Stomach (tissue), 9 donors: ENCODE results near the gene CAPZA1. TPM values are rescaled to one million over a fixed set of nuclear protein-coding genes. Genes with fewer than 3 reads are reported as not detected.

Source experiments
- DNase-seq, 2 donors: peaks; one replicate each; pipeline versions ENCODE4 v3.0.0 to v3.0.0-alpha.2; 2013 to 2019
- H3K27ac ChIP-seq, 5 donors: fragments of 200-600 bp in 4 of 5; sonication (generic) in 4 of 5; one replicate each; pipeline ENCODE4 v1.5.1; 2013 to 2019; ENCODE audit warnings: mild to moderate bottlenecking in 1 of 5, moderate library complexity in 1 of 5
- H3K27me3 ChIP-seq, 3 donors: fragments of 200-600 bp; sonication (generic); one replicate each; pipeline ENCODE4 v1.5.1; 2017 to 2019; ENCODE audit warnings: mixed run types in 1 of 3
- H3K36me3 ChIP-seq, 4 donors: fragments of 200-600 bp; sonication (generic); 1 replicate in 3 of 4; 2 replicates in 1 of 4; pipeline ENCODE4 v1.5.1; 2016 to 2019
- H3K4me1 ChIP-seq, 4 donors: fragments of 200-600 bp; sonication (generic); one replicate each; pipeline ENCODE4 v1.5.1; 2016 to 2019
- H3K4me3 ChIP-seq, 4 donors: fragments of 200-600 bp; sonication (generic) in 3 of 4; one replicate each; pipeline ENCODE4 v1.5.1; 2016 to 2019; ENCODE audit warnings: mild to moderate bottlenecking in 1 of 4
- H3K9me3 ChIP-seq, 4 donors: fragments of 200-600 bp; sonication (generic); one replicate each; pipeline ENCODE4 v1.5.1; 2016 to 2019
- EP300 ChIP-seq: sonication (generic); formaldehyde crosslinking; IDR thresholded peaks from one replicate; pipeline ENCODE4 v1.6.1; 2017; ENCODE audit warnings: antibody characterized with exemption
- POLR2A ChIP-seq, 4 donors: fragments of 450-650 bp; IDR thresholded peaks; one replicate each; pipeline ENCODE4 v1.6.1; 2016; ENCODE audit warnings: antibody characterized with exemption in 4 of 4, control low read depth in 2 of 4, mild to moderate bottlenecking in 1 of 4, moderate library complexity in 1 of 4
- POLR2AphosphoS5 ChIP-seq, 3 donors: sonication (generic); formaldehyde crosslinking; IDR thresholded peaks; one replicate each; pipeline ENCODE4 v1.6.1; 2016; ENCODE audit warnings: antibody characterized with exemption in 3 of 3
- WGBS, 5 donors: extraction: QIAGEN DNeasy Blood & Tissue Kit in 3 of 5; methylation state at CpG; one replicate each; pipeline versions ENCODE4 v1.1.5 to v1.1.7; 2013 to 2018; 5-methylcytosine and 5-hydroxymethylcytosine counted together
- intact Hi-C: fragments of 100-400 bp; cut with DNase I; formaldehyde crosslinking; loops from one replicate; pipeline ENCODE4 v1.15.1; 2023; ENCODE audit warnings: low total_unique reads
- polyA plus RNA-seq, 3 donors: library from polyadenylated mRNA; stranded (reverse); fragments of 200-250 nt; gene quantifications; one replicate each; pipeline ENCODE4 v1.2.3, GENCODE V29; 2013
- total RNA-seq, 5 donors: library from RNA; depleted of rRNA; stranded (reverse); fragments of >200 nt; gene quantifications; one replicate each; pipeline versions ENCODE4 v1.1.0 to v1.2.3, GENCODE V29; 2014 to 2016
- TF ChIP-seq, protein P1 (sequence below), 7 experiments: fragments of 450-650 bp in 4 of 7; fragments of 200-600 bp in 3 of 7; sonication (generic) in 3 of 7; IDR thresholded peaks; one replicate each; pipeline ENCODE4 v1.5.1; 2016 to 2019; ENCODE audit warnings: antibody characterized with exemption in 7 of 7, control low read depth in 2 of 7, mild to moderate bottlenecking in 1 of 7
- donor health status: healthy with polysubstance abuse.
- donor health status: Bipolar disorder and iron deficiency.
- donor health status: healthy.

The CAPZA1 gene
- total and polyA plus RNA-seq, 8 donors, result 15.8 to 257 (median 67.0) TPM

- peak overlapping the region; percentile 69 to 98 (median 96) for H3K27ac ChIP-seq
These were observed 85.4 kb downstream of the CAPZA1 start for GRCh38 chr1:112704934-112705627.

GRCh38 chr1:112706505-112707220, 87.0 kb downstream of the CAPZA1 start, which contains the start of gene RHOC:
Gene RHOC, minus strand, starts transcription at chr1:112707127. Its CDS starts 3,328 bp downstream, at chr1:112703799.
- Histone ChIP-seq H3K9me3 (no peaks in the 10 kb centered on the region), H3K4me1 (peaks cover 43 to 52% (median 51%) of the 10 kb centered on the region in 4 donors), H3K4me3 (peak within 1 kb of the TSS; percentile 72 to 95 (median 87)), H3K27me3 (no peaks in the 10 kb centered on the region), H3K27ac (peak within 1 kb of the TSS; percentile 91 to 98 (median 96)), H3K36me3 (peaks cover 8 to 23% (median 16%) of the 10 kb centered on the region in 4 donors)
- TF ChIP-seq, protein P1, sequence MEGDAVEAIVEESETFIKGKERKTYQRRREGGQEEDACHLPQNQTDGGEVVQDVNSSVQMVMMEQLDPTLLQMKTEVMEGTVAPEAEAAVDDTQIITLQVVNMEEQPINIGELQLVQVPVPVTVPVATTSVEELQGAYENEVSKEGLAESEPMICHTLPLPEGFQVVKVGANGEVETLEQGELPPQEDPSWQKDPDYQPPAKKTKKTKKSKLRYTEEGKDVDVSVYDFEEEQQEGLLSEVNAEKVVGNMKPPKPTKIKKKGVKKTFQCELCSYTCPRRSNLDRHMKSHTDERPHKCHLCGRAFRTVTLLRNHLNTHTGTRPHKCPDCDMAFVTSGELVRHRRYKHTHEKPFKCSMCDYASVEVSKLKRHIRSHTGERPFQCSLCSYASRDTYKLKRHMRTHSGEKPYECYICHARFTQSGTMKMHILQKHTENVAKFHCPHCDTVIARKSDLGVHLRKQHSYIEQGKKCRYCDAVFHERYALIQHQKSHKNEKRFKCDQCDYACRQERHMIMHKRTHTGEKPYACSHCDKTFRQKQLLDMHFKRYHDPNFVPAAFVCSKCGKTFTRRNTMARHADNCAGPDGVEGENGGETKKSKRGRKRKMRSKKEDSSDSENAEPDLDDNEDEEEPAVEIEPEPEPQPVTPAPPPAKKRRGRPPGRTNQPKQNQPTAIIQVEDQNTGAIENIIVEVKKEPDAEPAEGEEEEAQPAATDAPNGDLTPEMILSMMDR (IDR thresholded peaks at IDR 0.05), result no peak
- TF ChIP-seq POLR2AphosphoS5 (IDR thresholded peaks at IDR 0.05), result peak; percentile 50 to 79 (median 76)
- intact Hi-C loops, result loop anchor here (10.0 kb wide), 1 partner anchor 322 kb away; no protein-coding TSS in a partner anchor
- DNase-seq, result peak; percentile 75 to 91
- WGBS, 5 donors, result 0 to 3% (median 2%) methylated on average over 27 to 59 of the region's 61 CpGs

More at GRCh38 chr1:112704934-112705627, 85.4 kb downstream of the CAPZA1 start:
- peaks cover 8 to 33% (median 21%) of the 10 kb centered on the region in 4 donors for H3K36me3 ChIP-seq
- TF ChIP-seq EP300 (no peak), POLR2AphosphoS5 (IDR thresholded peaks at IDR 0.05) (peak; percentile 63 to 84 (median 65)), POLR2A (IDR thresholded peaks at IDR 0.05) (peak in 1 of 4 donors; percentile 10)
- no peaks in the 10 kb centered on the region for H3K9me3 ChIP-seq
- peaks cover 59 to 68% (median 67%) of the 10 kb centered on the region in 4 donors for H3K4me1 ChIP-seq
- H3K4me3 ChIP-seq, result peak overlapping the region; percentile 72 to 95 (median 87)
- intact Hi-C loops, result loop anchor here (10.0 kb wide), 1 partner anchor 320 kb away; no protein-coding TSS in a partner anchor
- DNase-seq, result peak; percentile 75 to 97
- no peaks in the 10 kb centered on the region for H3K27me3 ChIP-seq
- 2 to 6% (median 5%) methylated on average over 13 of the region's 13 CpGs for WGBS, 5 donors

DNA sequence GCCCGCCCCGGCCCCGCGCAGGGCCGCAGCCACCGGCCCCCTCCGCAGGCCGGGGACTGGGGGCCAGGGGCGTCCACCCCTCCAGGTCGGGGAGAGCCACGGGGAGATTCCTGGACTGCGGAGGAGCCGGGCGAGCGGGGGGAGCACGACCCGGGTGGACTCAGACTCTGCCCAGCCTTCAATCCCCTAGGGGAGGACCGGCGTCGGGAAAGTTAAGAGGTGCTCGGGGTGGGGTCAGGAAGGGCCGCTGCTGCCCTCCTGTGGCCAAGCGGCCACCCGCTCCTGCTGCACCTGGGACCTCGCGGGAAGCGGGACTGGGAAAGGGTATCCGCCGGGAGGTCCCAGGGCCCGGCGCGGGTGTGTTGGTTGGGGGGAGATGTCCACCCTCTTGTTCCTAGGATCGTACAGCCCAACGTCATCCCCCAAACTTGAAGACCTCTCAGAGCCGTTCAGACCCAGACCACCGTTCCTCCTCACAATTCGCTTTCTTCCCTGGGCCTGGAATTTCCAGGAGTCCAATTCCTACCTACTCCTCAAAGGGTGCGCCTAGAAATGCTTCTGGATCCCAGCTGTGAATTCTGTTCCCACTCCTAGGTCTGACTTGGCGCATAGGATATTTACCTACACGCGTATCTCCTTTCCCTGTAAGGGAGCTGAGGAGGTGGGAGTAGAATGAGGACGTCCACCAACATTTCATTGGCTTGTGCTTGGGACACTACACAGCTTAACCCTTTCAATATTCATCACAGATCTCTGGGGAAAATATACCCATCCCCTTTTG, 87.8 kb downstream of the CAPZA1 start:
- H3K9me3 ChIP-seq, result no peaks in the 10 kb centered on the region
- TF ChIP-seq POLR2AphosphoS5 (IDR thresholded peaks at IDR 0.05) (peak in 1 of 3 donors; percentile 6), EP300 (no peak), POLR2A (IDR thresholded peaks at IDR 0.05) (no peak)
- TF ChIP-seq, protein P1 (IDR thresholded peaks at IDR 0.05), result peak in 5 of 7 experiments; percentile 81 to 92 (median 87)
- H3K27ac ChIP-seq, result peak overlapping the region; percentile 91 to 98 (median 96)
- intact Hi-C loops, result loop anchor here (10.0 kb wide), 1 partner anchor 323 kb away; no protein-coding TSS in a partner anchor
- peaks cover 35 to 45% (median 44%) of the 10 kb centered on the region in 4 donors for H3K4me1 ChIP-seq
- H3K27me3 ChIP-seq, result no peaks in the 10 kb centered on the region
- peak overlapping the region; percentile 72 to 95 (median 87) for H3K4me3 ChIP-seq
- H3K36me3 ChIP-seq, result peaks cover 6 to 16% (median 12%) of the 10 kb centered on the region in 4 donors
- 4 to 8% (median 4%) methylated on average over 27 to 41 of the region's 42 CpGs for WGBS, 5 donors
- peak; percentile 89 to 96 for DNase-seq

DNA sequence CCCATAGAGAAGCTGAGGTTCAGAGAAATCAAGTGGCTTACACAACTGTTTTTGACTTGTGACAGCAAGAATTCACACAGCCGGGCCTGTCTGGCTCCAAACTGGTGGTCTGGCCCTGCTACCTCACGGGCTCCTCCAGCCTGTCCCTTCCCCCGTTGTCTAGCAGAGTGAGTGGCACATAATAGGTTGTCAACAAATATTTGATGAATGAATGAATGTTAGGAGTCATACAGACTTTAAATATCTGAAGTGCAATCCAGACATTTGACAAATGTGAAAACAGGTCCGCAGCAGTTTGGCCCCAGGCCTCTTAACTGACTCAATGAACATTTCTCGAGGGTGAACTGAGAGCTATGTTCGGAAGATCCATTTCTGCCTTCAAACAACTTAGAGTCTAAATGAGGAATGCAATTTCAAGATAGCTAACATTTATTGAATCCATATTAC, 88.4 kb downstream of the CAPZA1 start:
- WGBS, 5 donors, result 67 to 85% (median 82%) methylated on average over 6 of the region's 6 CpGs
- Histone ChIP-seq H3K9me3 (no peaks in the 10 kb centered on the region), H3K27ac (peak overlapping the region in 4 of 5 donors; percentile 95 to 98 (median 96)), H3K27me3 (no peaks in the 10 kb centered on the region), H3K4me1 (peaks cover 33 to 39% (median 38%) of the 10 kb centered on the region in 4 donors), H3K4me3 (no peak overlapping the region), H3K36me3 (peaks cover 0 to 9% (median 5%) of the 10 kb centered on the region in 4 donors)
- no peak for DNase-seq
- intact Hi-C loops, result loop anchor here (10.0 kb wide), 1 partner anchor 323 kb away; no protein-coding TSS in a partner anchor
- TF ChIP-seq POLR2A (IDR thresholded peaks at IDR 0.05), result no peak
- TF ChIP-seq, protein P1 (IDR thresholded peaks at IDR 0.05), result no peak
- TF ChIP-seq POLR2AphosphoS5 (IDR thresholded peaks at IDR 0.05), result no peak
- TF ChIP-seq EP300, result no peak
